ENCODE data around the gene EVX1.

The EVX1 gene

DNA sequence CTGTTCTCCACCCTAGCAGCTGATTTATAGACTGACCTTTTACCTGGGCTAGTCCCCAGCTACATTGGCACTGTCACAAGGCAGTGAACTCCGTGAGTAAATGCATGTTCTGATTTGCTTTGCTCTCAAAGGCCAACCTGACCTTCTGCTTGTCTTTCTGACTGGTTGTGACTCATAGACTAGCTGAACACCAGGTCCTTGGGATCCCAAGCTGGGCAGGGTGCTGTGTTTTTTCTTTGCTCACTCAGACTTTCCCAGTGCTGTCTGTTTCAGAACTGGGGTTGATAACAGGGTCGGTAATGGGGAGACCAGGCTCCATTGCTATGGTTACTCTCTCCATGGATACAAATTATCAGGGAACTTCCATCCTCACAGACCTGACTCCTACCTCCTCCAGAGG, 35.0 kb downstream of the EVX1 start:
- H3K4me1 ChIP-seq (ENCODE audit: control insufficient read depth in 1 of 2, insufficient read depth in 2 of 2, low read length in 2 of 2), result no peaks in the 10 kb centered on the region
- H3K27ac ChIP-seq (ENCODE audit: low read depth, low read length), result no peak overlapping the region
- H3K27me3 ChIP-seq (ENCODE audit: control insufficient read depth in 1 of 2, insufficient read depth in 2 of 2, low read length in 2 of 2), result no peaks in the 10 kb centered on the region
- H3K4me3 ChIP-seq (ENCODE audit: low read depth in 1 of 2, low read length in 2 of 2), result no peak overlapping the region
- H3K9ac ChIP-seq (ENCODE audit: low read depth in 1 of 2, low read length in 2 of 2), result no peak overlapping the region
- no peaks in the 10 kb centered on the region for H3K36me3 ChIP-seq (ENCODE audit: control insufficient read depth in 1 of 2, insufficient read depth in 2 of 2, low read length in 2 of 2)
- H3K9me3 ChIP-seq (ENCODE audit: control insufficient read depth in 1 of 2, low read length in 2 of 2), result no peaks in the 10 kb centered on the region

DNA sequence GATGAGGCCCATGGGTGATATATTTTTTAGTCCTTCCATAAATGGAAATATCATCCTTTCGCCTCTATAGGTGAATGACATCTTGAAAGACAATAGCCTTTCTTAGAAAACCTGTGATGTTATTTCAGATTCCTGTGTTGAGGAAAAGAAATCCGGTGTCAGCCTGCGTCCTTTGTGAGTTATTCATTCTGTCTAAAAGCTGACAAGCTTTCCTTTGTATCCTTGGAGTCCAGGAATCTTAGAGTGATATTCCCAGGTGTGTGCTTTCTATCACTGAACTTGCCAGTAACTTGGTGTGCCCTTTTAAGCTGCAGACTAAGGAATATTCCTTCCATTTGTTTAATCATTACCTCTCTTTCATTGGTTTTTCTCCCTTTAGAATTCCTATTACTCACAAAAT, 41.0 kb downstream of the EVX1 start:
- Histone ChIP-seq H3K4me1 (ENCODE audit: control insufficient read depth in 1 of 2, insufficient read depth in 2 of 2, low read length in 2 of 2) (no peaks in the 10 kb centered on the region), H3K27me3 (ENCODE audit: control insufficient read depth in 1 of 2, insufficient read depth in 2 of 2, low read length in 2 of 2) (no peaks in the 10 kb centered on the region), H3K9ac (ENCODE audit: low read depth in 1 of 2, low read length in 2 of 2) (no peak overlapping the region), H3K27ac (ENCODE audit: low read depth, low read length) (no peak overlapping the region), H3K9me3 (ENCODE audit: control insufficient read depth in 1 of 2, low read length in 2 of 2) (no peaks in the 10 kb centered on the region), H3K4me3 (ENCODE audit: low read depth in 1 of 2, low read length in 2 of 2) (no peak overlapping the region), H3K36me3 (ENCODE audit: control insufficient read depth in 1 of 2, insufficient read depth in 2 of 2, low read length in 2 of 2) (no peaks in the 10 kb centered on the region)

DNA sequence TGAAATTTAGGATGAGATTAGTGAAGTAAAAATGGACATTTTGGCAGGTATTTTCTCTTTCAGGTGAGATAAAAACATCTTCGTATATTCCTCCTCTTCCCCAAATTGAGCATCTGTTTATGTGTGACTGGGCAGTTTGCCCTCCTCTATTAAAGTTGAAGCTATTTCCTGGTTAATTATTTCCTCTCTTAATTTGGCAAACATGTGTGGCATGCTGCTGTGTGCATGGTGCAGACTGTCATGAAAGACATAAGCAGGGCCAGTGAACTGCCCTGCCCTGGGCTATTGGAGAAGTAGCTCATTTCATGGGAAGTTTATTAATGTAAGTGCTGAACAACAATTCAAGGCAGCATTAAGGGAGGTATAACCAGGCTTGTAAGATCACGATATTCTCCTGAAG, 52.6 kb downstream of the EVX1 start:
- Histone ChIP-seq H3K27ac (ENCODE audit: low read depth, low read length) (no peak overlapping the region), H3K4me3 (ENCODE audit: low read depth in 1 of 2, low read length in 2 of 2) (no peak overlapping the region), H3K27me3 (ENCODE audit: control insufficient read depth in 1 of 2, insufficient read depth in 2 of 2, low read length in 2 of 2) (peaks cover 0 to 2% of the 10 kb centered on the region in 2 donors), H3K36me3 (ENCODE audit: control insufficient read depth in 1 of 2, insufficient read depth in 2 of 2, low read length in 2 of 2) (no peaks in the 10 kb centered on the region), H3K4me1 (ENCODE audit: control insufficient read depth in 1 of 2, insufficient read depth in 2 of 2, low read length in 2 of 2) (no peaks in the 10 kb centered on the region), H3K9ac (ENCODE audit: low read depth in 1 of 2, low read length in 2 of 2) (no peak overlapping the region), H3K9me3 (ENCODE audit: control insufficient read depth in 1 of 2, low read length in 2 of 2) (no peaks in the 10 kb centered on the region)

DNA sequence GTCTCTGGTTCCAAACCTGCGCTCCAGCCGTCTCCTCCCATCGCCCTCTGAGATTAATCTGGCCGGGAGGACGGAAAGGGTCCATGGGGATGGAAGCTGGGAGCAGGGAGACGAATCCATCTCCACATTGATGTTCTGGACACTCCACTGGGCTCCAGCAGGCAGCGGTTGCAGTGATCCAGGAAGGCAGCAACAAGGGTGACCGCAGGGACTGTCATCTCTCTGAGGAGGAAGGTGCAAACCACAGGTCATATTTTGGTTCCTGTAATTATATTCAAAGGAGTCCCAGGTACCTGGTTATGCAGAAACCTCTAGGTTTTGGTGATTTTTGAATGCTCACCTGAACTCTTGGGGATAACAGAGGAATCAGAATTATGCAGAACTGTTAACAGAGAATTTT, 54.8 kb downstream of the EVX1 start:
- no peaks in the 10 kb centered on the region for H3K9me3 ChIP-seq (ENCODE audit: control insufficient read depth in 1 of 2, low read length in 2 of 2)

More for the DNA sequence above, 54.8 kb downstream of the EVX1 start:
- H3K4me3 ChIP-seq (ENCODE audit: low read depth in 1 of 2, low read length in 2 of 2), result no peak overlapping the region
- H3K27ac ChIP-seq (ENCODE audit: low read depth, low read length), result no peak overlapping the region
- no peaks in the 10 kb centered on the region for H3K4me1 ChIP-seq (ENCODE audit: control insufficient read depth in 1 of 2, insufficient read depth in 2 of 2, low read length in 2 of 2)
- peaks cover 0 to 2% of the 10 kb centered on the region in 2 donors for H3K27me3 ChIP-seq (ENCODE audit: control insufficient read depth in 1 of 2, insufficient read depth in 2 of 2, low read length in 2 of 2)
- H3K9ac ChIP-seq (ENCODE audit: low read depth in 1 of 2, low read length in 2 of 2), result no peak overlapping the region
- no peaks in the 10 kb centered on the region for H3K36me3 ChIP-seq (ENCODE audit: control insufficient read depth in 1 of 2, insufficient read depth in 2 of 2, low read length in 2 of 2)
